IMR-90 (cell line): ENCODE measurements around the gene OSBPL1A. TPM values are rescaled to one million over a fixed set of nuclear protein-coding genes. Genes with fewer than 3 reads are reported as not detected.
A peak's percentile ranks its signal among the peaks of the same experiment; 100 is the strongest.

Source experiments
- ATAC-seq: fragments of 200-7000 bp; cut with Tn5 transposase; 2 replicates; pipeline ENCODE4 v1.9.1; 2020; ENCODE audit warnings: low read depth, mild to moderate bottlenecking, moderate library complexity
- BruUV-seq: library from RNA; stranded (reverse); fragments of 400-500 nt; replicated peaks from 2 replicates; lab custom pipeline; 2021; lab: Mats Ljungman, UMichigan
- CTCF ChIA-PET: fragments of 300-600 bp; formaldehyde crosslinking; extraction: SDS; loops from one replicate; lab custom pipeline; 2021; ENCODE audit warnings: antibody characterized with exemption; lab: Yijun Ruan, JAX
- POLR2A ChIA-PET: fragments of 300-600 bp; sonication (Branson Sonifier 250); formaldehyde crosslinking; loops from one replicate; lab custom pipeline; 2022; ENCODE audit warnings: antibody characterized with exemption; ENCODE audit not compliant: unreplicated experiment; lab: Charles Lee
- DNase-seq: peaks from one replicate; pipeline ENCODE4 v3.0.0; 2013
- H2AFZ ChIP-seq: replicated peaks from 2 replicates; pipeline ENCODE3; 2013; ENCODE audit warnings: low read length, mild to moderate bottlenecking; ENCODE audit not compliant: poor library complexity
- H2AK5ac ChIP-seq: 2 replicates; pipeline ENCODE4 v1.6.1; 2013; ENCODE audit warnings: low read depth, low read length, inconsistent platforms
- H2AK9ac ChIP-seq: replicated peaks from 2 replicates; pipeline ENCODE3; 2013; ENCODE audit warnings: mild to moderate bottlenecking, low read depth, low read length, moderate library complexity; ENCODE audit not compliant: poor library complexity
- H2BK120ac ChIP-seq: 2 replicates; pipeline ENCODE4 v1.6.1; 2013; ENCODE audit warnings: low read depth, low read length, inconsistent platforms
- H2BK15ac ChIP-seq: 3 replicates; pipeline ENCODE4 v1.6.1; 2013; ENCODE audit warnings: low read depth, low read length, inconsistent platforms
- H2BK20ac ChIP-seq: 2 replicates; pipeline ENCODE4 v1.6.1; 2013; ENCODE audit warnings: low read depth, mild to moderate bottlenecking, inconsistent platforms, low read length, moderate library complexity
- H2BK5ac ChIP-seq: 2 replicates; pipeline ENCODE4 v1.6.1; 2013; ENCODE audit warnings: mild to moderate bottlenecking, low read depth, low read length, inconsistent platforms; ENCODE audit not compliant: poor library complexity, severe bottlenecking
- H3K14ac ChIP-seq: replicated peaks from 2 replicates; pipeline ENCODE4 v1.6.1; 2013; ENCODE audit warnings: low read depth, low read length, inconsistent platforms
- H3K18ac ChIP-seq: 2 replicates; pipeline ENCODE4 v1.6.1; 2013; ENCODE audit warnings: low read depth, low read length, control low read depth
- H3K23ac ChIP-seq: 2 replicates; pipeline ENCODE4 v1.6.1; 2013; ENCODE audit warnings: low read depth, low read length, inconsistent platforms
- H3K27ac ChIP-seq: 2 replicates; pipeline ENCODE4 v1.5.1; 2013; ENCODE audit warnings: mild to moderate bottlenecking, control low read depth, low read length; ENCODE audit not compliant: insufficient read depth
- H3K27me3 ChIP-seq: 2 replicates; pipeline ENCODE4 v1.6.1; 2013; ENCODE audit warnings: low read length; ENCODE audit not compliant: control insufficient read depth, insufficient read depth
- H3K36me3 ChIP-seq: 2 replicates; pipeline ENCODE4 v1.6.1; 2013; ENCODE audit warnings: low read length, mixed read lengths; ENCODE audit not compliant: control insufficient read depth, insufficient read depth
- H3K4ac ChIP-seq: 2 replicates; pipeline ENCODE4 v1.6.1; 2013; ENCODE audit warnings: low read depth, low read length, inconsistent platforms
- H3K4me1 ChIP-seq: 2 replicates; pipeline ENCODE4 v1.6.1; 2013; ENCODE audit warnings: low read length, mixed read lengths; ENCODE audit not compliant: control insufficient read depth, insufficient read depth
- H3K4me2 ChIP-seq: 2 replicates; pipeline ENCODE4 v1.6.1; 2013; ENCODE audit warnings: low read depth, mild to moderate bottlenecking, control low read depth, low read length, moderate library complexity
- H3K4me3 ChIP-seq: 2 replicates; pipeline ENCODE4 v1.5.1; 2013; ENCODE audit warnings: low read depth, mild to moderate bottlenecking, control low read depth, low read length, moderate library complexity; ENCODE audit not compliant: insufficient read depth
- H3K56ac ChIP-seq: 2 replicates; pipeline ENCODE4 v1.6.1; 2013; ENCODE audit warnings: low read length, inconsistent platforms; ENCODE audit not compliant: insufficient read depth; ENCODE audit errors: extremely low read depth
- H3K79me1 ChIP-seq, 2 experiments: 2 replicates each; pipeline ENCODE4 v1.6.1; 2013; ENCODE audit warnings: low read length in 2 of 2, inconsistent platforms in 1 of 2, low read depth in 1 of 2
- H3K9ac ChIP-seq: 2 replicates; pipeline ENCODE4 v1.6.1; 2013; ENCODE audit warnings: low read depth, low read length, control low read depth
- H3K9me1 ChIP-seq: 2 replicates; pipeline ENCODE4 v1.6.1; 2013; ENCODE audit warnings: low read length, inconsistent platforms; ENCODE audit not compliant: insufficient read depth
- H3K9me3 ChIP-seq: 2 replicates; pipeline ENCODE4 v1.6.1; 2013; ENCODE audit warnings: low read length; ENCODE audit not compliant: control insufficient read depth, insufficient read depth
- H4K20me1 ChIP-seq: 2 replicates; pipeline ENCODE4 v1.6.1; 2013; ENCODE audit warnings: low read length, inconsistent platforms; ENCODE audit not compliant: insufficient read depth
- H4K5ac ChIP-seq: 2 replicates; pipeline ENCODE4 v1.6.1; 2013; ENCODE audit warnings: mild to moderate bottlenecking, low read depth, low read length, control low read depth
- H4K8ac ChIP-seq, 2 experiments: 2 replicates each; pipeline ENCODE4 v1.6.1; 2013; ENCODE audit warnings: low read depth in 2 of 2, low read length in 2 of 2, control low read depth in 1 of 2, inconsistent platforms in 1 of 2
- H4K91ac ChIP-seq: 2 replicates; pipeline ENCODE4 v1.6.1; 2013; ENCODE audit warnings: low read depth, low read length, inconsistent platforms; ENCODE audit not compliant: insufficient read depth
- CEBPB ChIP-seq: IDR thresholded peaks from 2 replicates; pipeline ENCODE4 v1.6.1; 2012; ENCODE audit warnings: low read depth, low read length, improper control_type of control experiment
- CHD1 ChIP-seq: IDR thresholded peaks from 2 replicates; pipeline ENCODE4 v1.6.1; 2012; ENCODE audit warnings: low read depth, low read length, improper control_type of control experiment
- FOS ChIP-seq: fragments of 150-350 bp; IDR thresholded peaks from 2 replicates; pipeline ENCODE4 v1.6.1; 2016; ENCODE audit warnings: low read depth, low read length
- MAFK ChIP-seq: IDR thresholded peaks from 2 replicates; pipeline ENCODE4 v1.6.1; 2012; ENCODE audit warnings: low read depth, low read length, improper control_type of control experiment
- MAZ ChIP-seq: IDR thresholded peaks from 2 replicates; pipeline ENCODE4 v1.6.1; 2012; ENCODE audit warnings: low read depth, mild to moderate bottlenecking, low read length, improper control_type of control experiment, moderate library complexity, borderline replicate concordance
- NFE2L2 ChIP-seq: fragments of 150-350 bp; IDR thresholded peaks from 2 replicates; pipeline ENCODE4 v1.6.1; 2016; ENCODE audit warnings: low read depth, mild to moderate bottlenecking, low read length
- POLR2A ChIP-seq: IDR thresholded peaks from 2 replicates; pipeline ENCODE4 v1.6.1; 2012; ENCODE audit warnings: mild to moderate bottlenecking, low read depth, low read length
- RCOR1 ChIP-seq: IDR thresholded peaks from 2 replicates; pipeline ENCODE4 v1.6.1; 2012; ENCODE audit warnings: mild to moderate bottlenecking, low read length, improper control_type of control experiment; ENCODE audit not compliant: insufficient replicate concordance
- RFX5 ChIP-seq: IDR thresholded peaks from 2 replicates; pipeline ENCODE4 v1.8.0; 2012; ENCODE audit warnings: low read depth, mild to moderate bottlenecking, low read length, moderate library complexity
- whole genome bisulfite sequencing, 2 experiments: methylation state at CpG; one replicate each; pipeline versions ENCODE4 v1.1.5 to v1.1.7; 2013; ENCODE audit warnings: missing lambda C conversion rate in 2 of 2; ENCODE audit not compliant: insufficient read length in 1 of 2; ENCODE audit errors: extremely low coverage in 2 of 2; 5-methylcytosine and 5-hydroxymethylcytosine counted together
- dilution Hi-C: fragments of 300-500 bp; cut with HindIII; formaldehyde crosslinking; loops from one replicate; pipeline ENCODE4 v1.14.3; 2018; ENCODE audit warnings: low sequenced_read_pairs; ENCODE audit not compliant: unreplicated experiment
- in situ Hi-C: fragments of 300-500 bp; cut with MboI; formaldehyde crosslinking; loops from 3 replicates; pipeline ENCODE4 v1.14.3; 2019; ENCODE audit warnings: low sequenced_read_pairs, inconsistent platforms, mixed read lengths
- intact Hi-C: fragments of 100-400 bp; cut with micrococcal nuclease; formaldehyde crosslinking; loops from 2 replicates; pipeline ENCODE4 v1.10.0; 2022
- polyA plus RNA-seq, 3 experiments: library from polyadenylated mRNA; depleted of rRNA; stranded (reverse); fragments of >200 nt; gene quantifications; 2 replicates each; pipeline ENCODE4 v1.2.3, GENCODE V29; 2012; ENCODE audit warnings: low replicate concordance in 1 of 3
- total RNA-seq: library from RNA; depleted of rRNA; stranded (reverse); fragments of >200 nt; gene quantifications from 2 replicates; pipeline ENCODE4 v1.2.3, GENCODE V29; 2012
- TF ChIP-seq, protein P1 (sequence below): conservative IDR thresholded peaks from 2 replicates; pipeline ENCODE4 v1.5.1; 2012; ENCODE audit warnings: mild to moderate bottlenecking, low read depth, low read length, improper control_type of control experiment
- TF ChIP-seq, protein P2 (sequence below): fragments of 150-350 bp; IDR thresholded peaks from 2 replicates; pipeline ENCODE4 v1.6.1; 2016; ENCODE audit warnings: low read depth, mild to moderate bottlenecking, low read length, moderate library complexity, borderline replicate concordance
- TF ChIP-seq, protein P3 (sequence below): fragments of 150-350 bp; IDR thresholded peaks from 2 replicates; pipeline ENCODE4 v1.6.1; 2017; ENCODE audit warnings: mild to moderate bottlenecking, antibody characterized with exemption, low read length, low read depth

The OSBPL1A gene
- total and polyA plus RNA-seq, 2 of the 4 experiments (the other 2 are of a cell fraction) = 29.4 to 70.4 TPM

DNA sequence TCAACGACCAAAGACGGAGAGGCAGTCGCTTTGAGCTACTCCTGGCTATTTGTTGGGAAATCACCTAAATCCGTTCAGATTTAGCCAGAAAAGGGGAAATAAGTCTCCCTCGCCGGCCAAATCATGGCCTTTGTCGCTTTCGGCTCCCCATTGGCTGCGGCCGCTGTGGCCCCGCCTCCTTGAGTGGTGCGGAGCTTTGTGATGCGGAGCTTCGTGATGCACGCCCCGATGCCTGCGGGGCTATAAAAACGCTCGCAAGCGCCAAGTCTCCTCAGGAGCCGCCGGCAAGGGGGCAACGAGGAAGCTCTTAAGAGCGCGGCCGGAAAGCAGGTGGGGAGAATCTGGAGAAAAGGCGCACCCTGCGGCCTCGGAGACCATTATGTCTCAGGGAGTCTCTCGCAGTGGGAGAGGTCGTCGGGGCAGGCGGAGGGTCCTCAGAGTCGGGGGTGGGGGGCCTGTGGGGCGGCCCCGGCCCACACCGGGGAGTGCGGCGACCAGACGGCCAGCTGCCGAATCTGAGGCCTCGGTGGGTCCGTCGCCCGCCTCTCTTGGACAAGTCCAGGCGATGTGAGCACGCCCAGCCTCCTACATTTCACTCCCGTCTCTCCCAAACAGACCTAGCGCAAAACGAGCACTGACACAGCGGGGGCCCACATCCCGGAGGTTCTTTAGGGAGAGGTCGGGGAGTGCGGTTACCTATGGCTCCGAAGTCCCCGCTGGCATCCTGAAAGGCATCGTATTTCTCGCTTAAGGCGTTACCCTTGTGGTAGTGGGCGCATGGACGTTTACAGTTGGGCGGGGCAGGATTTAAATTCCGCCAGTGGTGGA lies 258.6 kb downstream of the OSBPL1A start, which contains the start of gene CABYR:
TSS of gene CABYR (plus strand) at position 274 of the 828 bp plus-strand sequence. CDS start 4,053 bp downstream, outside the sequence.
- Histone ChIP-seq H3K4ac (peak within 1 kb of the TSS; percentile 80), H4K5ac (peak within 1 kb of the TSS; percentile 16; the same call in 1 of the 2 replicates), H3K14ac (peak within 1 kb of the TSS; percentile 80), H2BK5ac (peak within 1 kb of the TSS; percentile 10), H3K4me2 (peak within 1 kb of the TSS; percentile 70), H3K36me3 (no peaks in the 10 kb centered on the region), H3K79me1 (peaks cover 0 to 6% of the 10 kb centered on the region in 2 experiments; a peak in 1 of 4 replicates), H2BK20ac (no peak within 1 kb of the TSS; the same call in 1 of the 2 replicates), H4K91ac (peak within 1 kb of the TSS; percentile 60), H4K20me1 (no peaks in the 10 kb centered on the region), H3K9ac (peak within 1 kb of the TSS; percentile 32), H3K4me1 (peaks cover 2% of the 10 kb centered on the region), H2AFZ (peak within 1 kb of the TSS; percentile 95), H3K9me3 (no peaks in the 10 kb centered on the region), H4K8ac (peak within 1 kb of the TSS; percentile 51 to 88; a peak in 3 of 4 replicates), H2BK15ac (0 out of 3 replicates have a peak within 1 kb of the TSS, but pooled peaks have one; percentile 9), H3K27me3 (no peaks in the 10 kb centered on the region), H3K23ac (peak within 1 kb of the TSS; percentile 83; the same call in 1 of the 2 replicates), H2AK5ac (peak within 1 kb of the TSS; percentile 54; the same call in 1 of the 2 replicates), H3K56ac (peak within 1 kb of the TSS; percentile 43; the same call in 1 of the 2 replicates), H3K4me3 (peak within 1 kb of the TSS; percentile 47), H2BK120ac (peak within 1 kb of the TSS; percentile 48; the same call in 1 of the 2 replicates), H3K18ac (peak within 1 kb of the TSS; percentile 8; the same call in 1 of the 2 replicates), H3K27ac (peak within 1 kb of the TSS; percentile 4), H3K9me1 (0 out of 2 replicates have a peak, but pooled peaks cover 6% of the 10 kb centered on the region), H2AK9ac (peak within 1 kb of the TSS; percentile 84)
- ATAC-seq (peak; percentile 94), DNase-seq (peak; percentile 86)
- ChIA-PET CTCF (interaction anchor here (0.6 kb wide), 1 partner anchor 56 kb away, joined by 3 read pairs; no protein-coding TSS in a partner anchor), POLR2A (interaction anchor here (0.6 to 1.1 kb wide), 6 partner anchors 14 to 521 kb away, joined by 3 to 5 read pairs (median 4); no protein-coding TSS in a partner anchor)
- WGBS, 2 experiments = 3% methylated on average over 11 of the region's 63 CpGs; no CpG with 5 or more reads in 1 of the 2 experiments
- intact Hi-C loops = no loop called here
- in situ Hi-C loops = no loop called here
- dilution Hi-C loops = no loop called here
- BruUV-seq = no TSS peak
- TF ChIP-seq, protein P1, sequence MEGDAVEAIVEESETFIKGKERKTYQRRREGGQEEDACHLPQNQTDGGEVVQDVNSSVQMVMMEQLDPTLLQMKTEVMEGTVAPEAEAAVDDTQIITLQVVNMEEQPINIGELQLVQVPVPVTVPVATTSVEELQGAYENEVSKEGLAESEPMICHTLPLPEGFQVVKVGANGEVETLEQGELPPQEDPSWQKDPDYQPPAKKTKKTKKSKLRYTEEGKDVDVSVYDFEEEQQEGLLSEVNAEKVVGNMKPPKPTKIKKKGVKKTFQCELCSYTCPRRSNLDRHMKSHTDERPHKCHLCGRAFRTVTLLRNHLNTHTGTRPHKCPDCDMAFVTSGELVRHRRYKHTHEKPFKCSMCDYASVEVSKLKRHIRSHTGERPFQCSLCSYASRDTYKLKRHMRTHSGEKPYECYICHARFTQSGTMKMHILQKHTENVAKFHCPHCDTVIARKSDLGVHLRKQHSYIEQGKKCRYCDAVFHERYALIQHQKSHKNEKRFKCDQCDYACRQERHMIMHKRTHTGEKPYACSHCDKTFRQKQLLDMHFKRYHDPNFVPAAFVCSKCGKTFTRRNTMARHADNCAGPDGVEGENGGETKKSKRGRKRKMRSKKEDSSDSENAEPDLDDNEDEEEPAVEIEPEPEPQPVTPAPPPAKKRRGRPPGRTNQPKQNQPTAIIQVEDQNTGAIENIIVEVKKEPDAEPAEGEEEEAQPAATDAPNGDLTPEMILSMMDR = no peak
- TF ChIP-seq CHD1 (no peak), CEBPB (no peak), NFE2L2 (no peak; the same call in 1 of the 2 replicates), RCOR1 (no peak), FOS (no peak), MAFK (no peak), MAZ (peak; percentile 56; the same call in 1 of the 2 replicates), RFX5 (no peak), POLR2A (peak; percentile 99)
- TF ChIP-seq, protein P2, sequence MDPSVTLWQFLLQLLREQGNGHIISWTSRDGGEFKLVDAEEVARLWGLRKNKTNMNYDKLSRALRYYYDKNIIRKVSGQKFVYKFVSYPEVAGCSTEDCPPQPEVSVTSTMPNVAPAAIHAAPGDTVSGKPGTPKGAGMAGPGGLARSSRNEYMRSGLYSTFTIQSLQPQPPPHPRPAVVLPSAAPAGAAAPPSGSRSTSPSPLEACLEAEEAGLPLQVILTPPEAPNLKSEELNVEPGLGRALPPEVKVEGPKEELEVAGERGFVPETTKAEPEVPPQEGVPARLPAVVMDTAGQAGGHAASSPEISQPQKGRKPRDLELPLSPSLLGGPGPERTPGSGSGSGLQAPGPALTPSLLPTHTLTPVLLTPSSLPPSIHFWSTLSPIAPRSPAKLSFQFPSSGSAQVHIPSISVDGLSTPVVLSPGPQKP = no peak
- TF ChIP-seq, protein P3, sequence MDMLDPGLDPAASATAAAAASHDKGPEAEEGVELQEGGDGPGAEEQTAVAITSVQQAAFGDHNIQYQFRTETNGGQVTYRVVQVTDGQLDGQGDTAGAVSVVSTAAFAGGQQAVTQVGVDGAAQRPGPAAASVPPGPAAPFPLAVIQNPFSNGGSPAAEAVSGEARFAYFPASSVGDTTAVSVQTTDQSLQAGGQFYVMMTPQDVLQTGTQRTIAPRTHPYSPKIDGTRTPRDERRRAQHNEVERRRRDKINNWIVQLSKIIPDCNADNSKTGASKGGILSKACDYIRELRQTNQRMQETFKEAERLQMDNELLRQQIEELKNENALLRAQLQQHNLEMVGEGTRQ = no peak; the same call in 1 of the 2 replicates
